Breast epithelium (tissue), 3 donors: ENCODE data around the gene VAMP1.

Experiments
- POLR2A ChIP-seq: fragments of 450-650 bp; IDR thresholded peaks from one replicate; pipeline ENCODE4 v1.6.1; 2016; ENCODE audit warnings: antibody characterized with exemption, mild to moderate bottlenecking, moderate library complexity
- POLR2AphosphoS5 ChIP-seq, 3 donors: sonication (generic); formaldehyde crosslinking; IDR thresholded peaks; one replicate each; pipeline ENCODE4 v1.6.1; 2017; ENCODE audit warnings: antibody characterized with exemption in 3 of 3
- TF ChIP-seq, protein P1 (sequence below), 3 donors: fragments of 450-650 bp; IDR thresholded peaks; one replicate each; pipeline ENCODE4 v1.5.1; 2016 to 2017; ENCODE audit warnings: antibody characterized with exemption in 3 of 3, mild to moderate bottlenecking in 3 of 3, moderate library complexity in 3 of 3

- TF ChIP-seq, protein P1, sequence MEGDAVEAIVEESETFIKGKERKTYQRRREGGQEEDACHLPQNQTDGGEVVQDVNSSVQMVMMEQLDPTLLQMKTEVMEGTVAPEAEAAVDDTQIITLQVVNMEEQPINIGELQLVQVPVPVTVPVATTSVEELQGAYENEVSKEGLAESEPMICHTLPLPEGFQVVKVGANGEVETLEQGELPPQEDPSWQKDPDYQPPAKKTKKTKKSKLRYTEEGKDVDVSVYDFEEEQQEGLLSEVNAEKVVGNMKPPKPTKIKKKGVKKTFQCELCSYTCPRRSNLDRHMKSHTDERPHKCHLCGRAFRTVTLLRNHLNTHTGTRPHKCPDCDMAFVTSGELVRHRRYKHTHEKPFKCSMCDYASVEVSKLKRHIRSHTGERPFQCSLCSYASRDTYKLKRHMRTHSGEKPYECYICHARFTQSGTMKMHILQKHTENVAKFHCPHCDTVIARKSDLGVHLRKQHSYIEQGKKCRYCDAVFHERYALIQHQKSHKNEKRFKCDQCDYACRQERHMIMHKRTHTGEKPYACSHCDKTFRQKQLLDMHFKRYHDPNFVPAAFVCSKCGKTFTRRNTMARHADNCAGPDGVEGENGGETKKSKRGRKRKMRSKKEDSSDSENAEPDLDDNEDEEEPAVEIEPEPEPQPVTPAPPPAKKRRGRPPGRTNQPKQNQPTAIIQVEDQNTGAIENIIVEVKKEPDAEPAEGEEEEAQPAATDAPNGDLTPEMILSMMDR (IDR thresholded peaks at IDR 0.05) = no peak
- no peak for TF ChIP-seq POLR2A
- TF ChIP-seq POLR2AphosphoS5 (IDR thresholded peaks at IDR 0.05) = no peak
Observed at GRCh38 chr12:6520186-6520585, 49.7 kb upstream of the VAMP1 start.
